Right lung (tissue), 10 donors: ENCODE data around the gene TMEM154. TPM values are rescaled to one million over a fixed set of nuclear protein-coding genes. Genes with fewer than 3 reads are reported as not detected.

Experiments
- DNase-seq, 2 donors: peaks; one replicate each; pipeline ENCODE4 v3.0.0-alpha.2; 2013
- long read RNA-seq, 8 donors: transcript quantifications; one replicate each; lab custom pipeline, GENCODE V29; 2026
- polyA plus RNA-seq, 5 donors: library from polyadenylated mRNA; unstranded; fragments of 120-200 nt; gene quantifications; one replicate each; pipeline versions ENCODE4 v1.2.1 to v1.2.3, GENCODE V29; 2013; ENCODE audit warnings: inconsistent platforms in 1 of 5, low replicate concordance in 1 of 5; ENCODE audit not compliant: insufficient read length in 5 of 5, insufficient read depth in 1 of 5

The TMEM154 gene
- polyA plus RNA-seq = 1 to 10 TPM; 1.0 to 2.9 (median 1.8) TPM
- long read RNA-seq, donor 1 = 0 reads
- long read RNA-seq, donor 2 = 0 reads
- long read RNA-seq, donor 3 = 0 reads
- long read RNA-seq, donor 4 = 0 reads
- long read RNA-seq, donor 5 = 0 reads
- long read RNA-seq, donor 6 = 0 reads
- long read RNA-seq, donor 7 = 0 reads
- long read RNA-seq, donor 8 = 0 reads

- DNase-seq = peak; percentile 38 to 46
Observed at GRCh38 chr4:152679414-152680281, at the start of gene TMEM154. TMEM154 (minus strand) TSS chr4:152679997; CDS start chr4:152679933, 64 bp downstream.

- no peak for DNase-seq
Observed at GRCh38 chr4:152729466-152729865, 49.7 kb upstream of the TMEM154 start.

GRCh38 chr4:152728343-152728742, 48.5 kb upstream of the TMEM154 start:
- no peak for DNase-seq

- DNase-seq = no peak
Observed at GRCh38 chr4:152727784-152728183, 48.0 kb upstream of the TMEM154 start.

GRCh38 chr4:152724494-152724893, 44.7 kb upstream of the TMEM154 start:
- DNase-seq = no peak

GRCh38 chr4:152723236-152723635, 43.4 kb upstream of the TMEM154 start:
- DNase-seq = no peak

- no peak for DNase-seq
Observed at GRCh38 chr4:152719801-152720556, 40.2 kb upstream of the TMEM154 start.

GRCh38 chr4:152719291-152719690, 39.5 kb upstream of the TMEM154 start:
- DNase-seq = no peak

- no peak for DNase-seq
Observed at GRCh38 chr4:152715076-152715475, 35.3 kb upstream of the TMEM154 start.

GRCh38 chr4:152713951-152714705, 34.3 kb upstream of the TMEM154 start:
- DNase-seq = no peak

- DNase-seq = no peak
Observed at GRCh38 chr4:152709675-152710438, 30.1 kb upstream of the TMEM154 start.

- no peak for DNase-seq
Observed at GRCh38 chr4:152708796-152709195, 29.0 kb upstream of the TMEM154 start.

- DNase-seq = no peak
Observed at GRCh38 chr4:152708361-152708760, 28.6 kb upstream of the TMEM154 start.

GRCh38 chr4:152707632-152708031, 27.8 kb upstream of the TMEM154 start:
- DNase-seq = no peak

- DNase-seq = no peak
Observed at GRCh38 chr4:152705903-152706302, 26.1 kb upstream of the TMEM154 start.

- no peak for DNase-seq
Observed at GRCh38 chr4:152704788-152705187, 25.0 kb upstream of the TMEM154 start.

GRCh38 chr4:152700151-152700550, 20.4 kb upstream of the TMEM154 start:
- DNase-seq = no peak

- no peak for DNase-seq
Observed at GRCh38 chr4:152699313-152699712, 19.5 kb upstream of the TMEM154 start.

GRCh38 chr4:152698089-152698499, 18.3 kb upstream of the TMEM154 start:
- DNase-seq = no peak

GRCh38 chr4:152697284-152698088, 17.7 kb upstream of the TMEM154 start:
- DNase-seq = no peak
